ENCODE measurements around the gene TPI1.

TPI1 gene

GRCh38 chr12:6820166-6820565, 47.2 kb upstream of the TPI1 start:
- no peak for TF ChIP-seq CTCF (IDR thresholded peaks at IDR 0.05; ENCODE audit: insufficient read depth, low read length, missing control alignments)
- no peak overlapping the region for H3K4me3 ChIP-seq (ENCODE audit: low read depth, low read length)
- ChIA-PET CTCF (interaction anchor here (1.2 to 17.9 kb wide), 5 partner anchors 9 to 84 kb away, joined by 4 to 304 read pairs (median 11); partner anchors contain the start of genes MLF2 and PTMS), POLR2A (interaction anchor here (0.7 kb wide), 1 partner anchor 87 kb away, joined by 3 read pairs; no protein-coding TSS in a partner anchor)
- no peak for DNase-seq (ENCODE audit: low read depth, low spot score)

GRCh38 chr12:6821591-6822425, 45.5 kb upstream of the TPI1 start, which contains the start of gene GPR162:
GPR162 (plus strand) TSS chr12:6821821; CDS start chr12:6823899, 2,078 bp downstream.
- ChIA-PET CTCF (interaction anchor here (0.7 to 17.9 kb wide), 10 partner anchors 11 to 201 kb away, joined by 3 to 316 read pairs (median 12); partner anchors contain the start of genes CDCA3, GNB3, MLF2 and PTMS), POLR2A (interaction anchor here (0.8 to 1.5 kb wide), 6 partner anchors 9 to 131 kb away, joined by 3 to 14 read pairs (median 4); partner anchors contain the start of genes COPS7A, MLF2 and PTMS)
- TF ChIP-seq CTCF (IDR thresholded peaks at IDR 0.05; ENCODE audit: insufficient read depth, low read length, missing control alignments), result no peak
- peak within 1 kb of the TSS; percentile 62 for H3K4me3 ChIP-seq (ENCODE audit: low read depth, low read length)
- no peak for DNase-seq (ENCODE audit: low read depth, low spot score)

- no peak for DNase-seq (ENCODE audit: low read depth, low spot score)
- CTCF ChIA-PET, result interaction anchor here (1.2 to 17.9 kb wide), 9 partner anchors 11 to 202 kb away, joined by 3 to 316 read pairs (median 51); partner anchors contain the start of genes CDCA3, GNB3, MLF2 and PTMS
- TF ChIP-seq CTCF (IDR thresholded peaks at IDR 0.05; ENCODE audit: insufficient read depth, low read length, missing control alignments), result no peak
- peak overlapping the region; percentile 62 for H3K4me3 ChIP-seq (ENCODE audit: low read depth, low read length)
- POLR2A ChIA-PET, result interaction anchor here (0.8 to 1.5 kb wide), 3 partner anchors 56 to 70 kb away, joined by 3 to 14 read pairs (median 4); partner anchors contain the start of genes MLF2 and PTMS
These were observed 44.8 kb upstream of the TPI1 start for GRCh38 chr12:6822426-6823135.

- no peak overlapping the region for H3K4me3 ChIP-seq (ENCODE audit: low read depth, low read length)
- ChIA-PET CTCF (interaction anchor here (1.1 to 17.9 kb wide), 14 partner anchors 11 to 204 kb away, joined by 3 to 316 read pairs (median 37); partner anchors contain the start of genes CDCA3, GNB3, MLF2 and PTMS), POLR2A (interaction anchor here (1.3 to 2.0 kb wide), 2 partner anchors 57 to 71 kb away, joined by 3 to 10 read pairs; partner anchors contain the start of genes MLF2 and PTMS)
- no peak for TF ChIP-seq CTCF (IDR thresholded peaks at IDR 0.05; ENCODE audit: insufficient read depth, low read length, missing control alignments)
- no peak for DNase-seq (ENCODE audit: low read depth, low spot score)
These were observed 43.9 kb upstream of the TPI1 start for GRCh38 chr12:6823182-6824084.

- TF ChIP-seq CTCF (IDR thresholded peaks at IDR 0.05; ENCODE audit: insufficient read depth, low read length, missing control alignments), result no peak
- ChIA-PET CTCF (interaction anchor here (1.0 to 17.9 kb wide), 23 partner anchors 10 to 274 kb away, joined by 3 to 316 read pairs (median 6); partner anchors contain the start of genes CDCA3, GNB3, MLF2 and PTMS), POLR2A (interaction anchor here (1.3 to 2.0 kb wide), 2 partner anchors 58 to 71 kb away, joined by 3 to 10 read pairs; partner anchors contain the start of genes MLF2 and PTMS)
- DNase-seq (ENCODE audit: low read depth, low spot score), result no peak
- H3K4me3 ChIP-seq (ENCODE audit: low read depth, low read length), result no peak overlapping the region
These were observed 43.1 kb upstream of the TPI1 start for GRCh38 chr12:6824085-6824775.
